NCI-H146 treated with DMSO at 0.1 percent for 48 hours (cell line): ENCODE results near the gene CCT4.
"Not testable (repeated sequence)": the region's sequence is repeated elsewhere in the genome, so short reads cannot be mapped to it uniquely, and the experiment has no call there.

ENCODE experiments used
- DNase-seq: peaks from one replicate; lab custom pipeline; 2025; ENCODE audit not compliant: unreplicated experiment; lab: John Stamatoyannopoulos, UW

CCT4 gene

DNA sequence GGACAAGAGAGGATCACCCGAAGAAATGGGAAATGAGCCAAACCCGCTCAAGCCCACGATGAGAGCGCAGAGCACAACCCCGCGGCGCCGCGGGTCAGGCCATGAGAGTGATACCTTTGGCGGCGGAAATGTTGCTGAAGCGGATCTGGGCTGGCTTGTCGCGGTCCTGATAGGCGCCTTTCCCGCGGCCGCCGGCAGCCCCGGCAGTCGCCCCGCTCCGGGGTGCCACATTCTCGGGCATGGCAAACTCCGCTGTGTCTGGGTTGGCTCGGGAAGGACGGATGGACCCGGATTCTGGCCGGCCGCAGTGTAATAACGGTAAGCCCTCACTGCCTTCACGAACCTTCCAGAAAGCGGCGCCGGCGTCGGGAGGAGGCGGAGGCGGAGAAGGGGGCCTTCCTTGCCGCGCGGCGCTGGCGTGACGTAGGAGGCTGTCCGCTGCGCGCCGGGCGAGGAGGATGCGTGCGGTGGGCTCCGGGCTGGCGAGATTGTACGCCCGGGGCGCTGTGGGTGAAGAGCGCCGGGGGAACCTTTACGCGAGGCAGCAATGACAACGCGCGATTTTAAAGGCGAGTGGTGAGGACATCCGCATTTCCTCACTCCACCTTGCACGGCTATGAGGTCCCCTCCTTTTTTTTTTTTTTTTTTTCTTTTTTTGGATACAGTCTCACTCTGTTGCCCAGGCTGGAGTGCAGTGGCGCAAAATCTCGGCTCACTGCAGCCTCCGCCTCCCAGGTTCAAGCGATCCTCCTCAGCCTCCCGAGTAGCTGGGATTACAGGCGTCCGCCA is at the start of gene CCT4:
CCT4 (minus strand) TSS at position 390 of the 789 bp plus-strand sequence; CDS start at position 241, 149 bp downstream.
- DNase-seq = peak; percentile 60

- no peak for DNase-seq
Observed at GRCh38 chr2:61937886-61938285, 49.4 kb upstream of the CCT4 start.

- DNase-seq = no peak
Observed at GRCh38 chr2:61937098-61937497, 48.6 kb upstream of the CCT4 start.

DNA sequence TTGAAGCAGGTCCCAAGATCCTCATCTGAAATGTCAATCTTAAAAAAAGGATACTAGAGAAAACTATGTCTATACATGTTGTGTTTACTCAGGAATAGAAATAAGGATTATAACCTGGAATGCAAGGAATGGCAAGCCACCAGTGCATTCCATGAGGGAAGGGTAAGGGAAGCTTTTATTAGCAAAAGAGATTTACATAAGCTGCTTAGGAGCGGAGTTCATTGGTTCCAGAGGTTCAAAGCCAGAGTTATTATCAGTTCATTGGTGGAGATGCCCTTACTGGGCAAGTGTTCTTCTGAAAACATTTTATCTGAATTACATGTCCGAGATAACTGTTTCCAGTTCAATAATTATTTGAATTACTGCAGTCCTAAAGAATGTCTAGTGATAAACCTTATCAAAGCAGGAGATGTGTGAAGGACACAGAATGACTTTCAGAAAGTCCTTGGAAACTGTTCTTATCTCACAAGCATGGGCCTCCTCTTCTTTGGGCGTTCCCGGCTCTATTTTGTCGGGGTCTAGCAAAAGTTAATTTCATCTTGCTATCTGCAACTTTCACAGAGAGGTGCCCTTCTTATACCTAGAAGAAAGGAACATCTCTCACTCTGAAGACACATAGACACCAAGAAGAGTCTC is 40.5 kb upstream of the CCT4 start:
- DNase-seq = no peak

- no peak for DNase-seq
Observed at GRCh38 chr2:61926531-61927477, 38.3 kb upstream of the CCT4 start.

DNA sequence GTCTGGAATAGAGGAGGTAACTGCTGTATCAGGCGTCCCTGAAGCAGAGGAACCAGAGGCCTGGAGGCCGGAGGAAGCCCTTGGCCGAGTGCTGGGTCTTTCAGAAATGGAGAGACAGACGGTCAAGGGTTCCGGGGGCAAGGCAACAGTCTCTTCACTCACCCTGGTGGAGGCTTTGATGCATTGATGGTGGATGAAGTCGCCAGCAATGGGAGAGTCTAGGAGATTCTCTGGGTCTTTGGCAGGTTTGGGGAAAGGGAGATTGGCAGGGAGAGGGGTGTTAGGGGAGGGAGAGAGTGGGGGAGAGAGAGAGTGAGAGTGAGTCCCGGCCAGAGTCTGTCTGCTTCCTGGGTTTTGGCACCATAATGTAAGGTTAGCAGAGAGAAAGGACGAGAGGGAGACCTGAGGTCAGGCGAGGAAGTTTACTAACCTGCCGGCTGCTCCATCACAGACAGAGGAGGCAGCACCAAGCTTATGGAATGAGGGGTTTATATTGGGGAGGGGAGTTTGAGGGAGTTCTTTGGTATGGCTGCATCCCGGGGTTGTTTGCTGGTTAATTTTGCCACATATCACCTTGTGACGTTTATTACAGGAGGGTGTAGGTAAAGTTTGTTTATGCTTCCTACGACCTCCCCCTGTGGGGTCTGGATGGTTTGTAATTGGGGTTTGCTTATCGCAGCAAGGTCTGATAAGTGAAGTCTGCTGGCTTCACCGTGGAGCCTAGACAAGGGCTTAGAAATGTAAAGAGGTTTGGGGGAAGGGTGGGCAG is 36.6 kb upstream of the CCT4 start:
- DNase-seq = no peak

- DNase-seq = no peak
Observed at GRCh38 chr2:61922714-61923113, 34.3 kb upstream of the CCT4 start.

DNA sequence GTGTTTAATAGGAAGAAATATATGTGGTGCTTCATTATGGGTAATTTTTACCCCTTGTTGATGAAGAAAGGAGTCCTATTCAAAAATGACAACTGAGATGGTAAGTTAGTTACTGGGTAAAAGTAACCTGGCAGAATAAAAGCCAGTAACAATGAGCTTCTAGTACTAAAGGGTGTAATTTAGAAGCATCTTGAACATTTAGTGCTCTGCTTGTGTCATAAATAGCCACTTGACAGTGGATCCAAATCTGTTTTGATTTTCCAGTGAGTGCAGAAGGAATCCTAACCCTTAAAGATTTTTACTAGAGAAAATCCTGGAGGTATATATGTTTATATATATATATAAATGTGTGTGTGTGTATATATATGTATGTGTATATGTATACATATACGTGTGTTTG is 32.1 kb upstream of the CCT4 start:
- DNase-seq = no peak

- not testable (repeated sequence) for DNase-seq
Observed at GRCh38 chr2:61914794-61915193, 26.3 kb upstream of the CCT4 start.

GRCh38 chr2:61911510-61911909 is 23.1 kb upstream of the CCT4 start:
- DNase-seq = no peak

DNA sequence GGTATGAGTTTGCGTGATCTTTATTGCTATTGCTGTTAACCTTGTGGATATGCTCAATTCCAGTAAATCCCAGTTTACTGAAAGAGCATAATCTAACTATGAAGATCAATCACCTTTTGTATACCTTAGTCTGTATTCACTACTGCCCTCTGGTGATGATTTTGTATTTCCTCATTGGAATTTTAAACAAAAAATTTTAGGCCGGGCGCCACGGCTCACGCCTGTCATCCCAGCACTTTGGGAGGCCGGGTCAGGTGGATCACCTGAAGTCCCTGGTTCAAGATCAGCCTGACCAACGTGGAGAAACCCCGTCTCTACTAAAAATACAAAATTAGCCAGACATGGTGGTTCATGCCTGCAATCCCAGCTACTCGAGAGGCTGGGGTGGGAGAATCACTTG is 22.1 kb upstream of the CCT4 start:
- no peak for DNase-seq

DNA sequence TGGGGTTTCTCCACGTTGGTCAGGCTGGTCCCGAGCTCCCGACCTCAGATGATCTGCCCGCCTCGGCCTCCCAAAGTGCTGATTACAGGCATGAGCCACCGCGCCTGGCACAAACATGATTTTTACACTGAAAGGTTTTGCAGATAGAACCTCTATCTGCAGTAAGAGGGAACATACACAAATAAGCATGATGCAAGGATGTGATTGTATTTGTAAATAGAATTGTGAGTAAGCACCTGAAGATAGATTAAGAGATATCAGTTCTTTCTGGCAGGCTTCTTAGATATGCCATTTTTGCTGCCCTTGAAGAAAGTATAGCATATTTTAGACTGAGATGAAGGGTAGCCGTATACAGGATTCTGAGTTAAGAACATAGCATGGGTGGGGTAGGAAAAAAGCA is 20.7 kb upstream of the CCT4 start:
- no peak for DNase-seq

- no peak for DNase-seq
Observed at GRCh38 chr2:61906186-61906470, 17.7 kb upstream of the CCT4 start.

DNA sequence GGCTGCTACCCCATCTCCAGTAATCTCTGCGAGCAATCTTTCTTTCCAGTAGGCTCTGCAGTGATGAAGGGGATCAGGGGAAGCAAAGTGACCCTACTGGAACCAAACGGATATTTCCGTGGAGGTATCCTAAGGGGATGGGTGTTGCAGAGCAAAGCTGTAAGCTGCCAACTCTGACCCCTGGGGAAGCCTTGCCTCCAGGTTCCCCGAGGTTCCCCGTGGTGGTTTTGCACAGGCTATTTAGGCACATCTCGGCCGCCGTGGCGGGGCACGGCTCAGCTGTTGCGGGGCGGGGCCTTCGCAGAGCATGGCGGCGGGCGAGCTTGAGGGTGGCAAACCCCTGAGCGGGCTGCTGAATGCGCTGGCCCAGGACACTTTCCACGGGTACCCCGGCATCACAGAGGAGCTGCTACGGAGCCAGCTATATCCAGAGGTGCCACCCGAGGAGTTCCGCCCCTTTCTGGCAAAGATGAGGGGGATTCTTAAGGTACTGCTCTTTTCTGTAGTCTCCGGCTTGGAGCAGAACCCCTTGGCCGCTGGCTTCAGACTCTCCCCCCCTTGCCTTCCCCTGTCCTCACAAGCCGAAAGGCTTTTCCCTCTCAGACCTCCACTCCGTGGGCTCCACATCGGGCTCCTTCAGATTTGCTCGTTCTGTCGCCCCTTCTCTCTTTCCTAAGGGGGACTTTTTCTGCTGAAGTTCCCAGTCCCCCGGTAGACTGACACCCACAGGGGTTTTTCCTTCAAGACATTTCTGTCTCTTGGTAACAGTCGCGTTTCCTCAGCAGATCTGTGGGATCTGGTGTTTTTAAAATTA is 17.1 kb upstream of the CCT4 start, which contains the start of gene COMMD1:
COMMD1 (plus strand) TSS at position 303 of the 814 bp plus-strand sequence; CDS start at position 308, 5 bp downstream.
- DNase-seq = peak; percentile 39

DNA sequence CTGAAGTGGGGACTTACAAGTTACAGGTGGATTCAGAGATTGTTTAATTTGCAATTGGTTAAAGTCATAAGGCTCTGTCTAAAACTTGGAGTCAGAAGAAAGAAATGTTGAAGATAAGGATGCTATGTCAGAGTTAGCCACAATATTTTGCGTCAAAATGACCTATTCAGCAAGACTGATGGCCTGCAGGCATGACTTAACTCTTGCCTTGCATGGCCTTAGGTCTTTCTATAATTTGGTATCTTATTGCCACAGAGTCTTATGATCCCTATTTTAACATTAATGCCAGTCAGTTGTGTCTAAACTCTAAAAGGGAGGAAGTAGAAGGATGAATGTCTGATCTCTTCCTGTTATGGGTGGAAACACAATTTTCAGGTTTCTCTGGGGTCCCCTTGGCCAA is 11.8 kb upstream of the CCT4 start:
- DNase-seq = no peak

- DNase-seq = no peak
Observed at GRCh38 chr2:61898810-61899209, 10.4 kb upstream of the CCT4 start.

DNA sequence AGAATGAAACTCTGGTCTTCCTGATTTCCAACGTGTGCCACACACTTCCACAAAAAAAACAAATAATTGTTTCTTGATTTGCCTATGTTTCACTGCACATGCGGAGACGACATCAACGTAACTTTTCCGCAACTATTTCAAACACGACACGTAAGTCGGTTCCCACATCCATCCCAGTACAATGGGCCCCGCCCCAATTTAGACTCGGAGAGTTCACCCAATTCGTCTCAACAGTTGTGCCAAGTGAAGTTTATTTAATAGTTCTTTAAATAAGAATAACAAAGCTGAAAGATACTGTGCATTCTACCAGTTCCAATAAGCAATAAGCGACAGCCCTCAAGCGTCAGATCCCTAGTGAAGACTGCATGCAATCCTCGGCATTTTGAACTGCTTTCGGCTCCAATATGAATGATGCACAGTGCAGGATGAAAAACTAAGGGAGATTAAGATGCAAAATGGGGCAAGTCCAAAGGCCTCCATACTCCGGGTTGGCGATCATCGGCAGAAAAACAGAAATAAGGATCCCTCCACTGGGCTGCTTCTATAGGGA is 664 bp downstream of the CCT4 start:
- no peak for DNase-seq

DNA sequence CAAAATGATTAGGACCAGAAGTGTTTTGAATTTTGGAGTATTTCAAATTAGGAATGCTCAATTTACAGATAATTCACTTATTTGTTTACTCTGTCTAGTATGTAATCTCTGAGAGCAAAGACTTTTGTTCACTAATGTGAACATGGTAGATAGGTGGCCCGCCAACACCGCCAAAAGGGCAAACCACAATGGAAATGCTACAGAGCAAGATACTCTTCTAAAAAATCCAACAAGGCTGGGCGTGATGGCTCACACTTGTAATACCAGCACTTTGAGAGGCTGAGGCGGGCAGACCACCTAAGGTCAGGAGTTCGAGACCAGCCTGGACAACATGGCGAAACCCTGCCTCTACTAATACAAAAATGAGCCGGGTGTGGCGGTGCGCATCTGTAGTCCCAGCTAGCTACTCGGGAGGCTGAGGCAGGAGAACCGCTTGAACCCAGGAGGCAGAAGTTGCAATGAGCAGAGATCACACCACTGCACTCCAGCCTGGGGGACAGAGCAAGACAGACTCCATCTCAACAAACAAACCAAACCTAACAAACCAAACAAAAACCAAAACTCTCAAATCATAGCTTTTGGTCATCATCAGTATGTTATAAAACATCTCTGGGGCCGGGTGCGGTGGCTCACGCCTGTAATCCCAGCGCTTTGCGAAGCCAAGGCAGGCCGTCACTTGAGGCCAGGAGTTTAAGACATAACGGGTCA is 2.4 kb downstream of the CCT4 start:
- no peak for DNase-seq

- no peak for DNase-seq
Observed at GRCh38 chr2:61882850-61883249, 5.6 kb downstream of the CCT4 start.
